ENCODE results near the gene BMPER.

- no peak for TF ChIP-seq POLR2A (IDR thresholded peaks at IDR 0.05)
- TF ChIP-seq CTCF (IDR thresholded peaks at IDR 0.05), result no peak
Observed at GRCh38 chr7:33952824-33953223, 47.5 kb downstream of the BMPER start.

All from thyroid gland (tissue), 4 donors.